DOHH2 (cell line): Measurements from ENCODE around the gene OSBPL1A.

Experiments used
- H3F3A ChIP-seq: fragments of 200-600 bp; sonication (generic), shearing (Covaris generic); 2 replicates; pipeline ENCODE4 v1.6.0; 2016; ENCODE audit warnings: antibody characterized with exemption, mild to moderate bottlenecking; ENCODE audit not compliant: control insufficient read depth, insufficient read depth
- H3K27ac ChIP-seq: fragments of 200-600 bp; sonication (generic); 2 replicates; pipeline ENCODE4 v1.5.1; 2014; ENCODE audit warnings: low read depth, mild to moderate bottlenecking, low read length, moderate library complexity
- H3K27me3 ChIP-seq: fragments of 200-600 bp; sonication (generic); 2 replicates; pipeline ENCODE4 v1.6.1; 2014; ENCODE audit warnings: mild to moderate bottlenecking, low read length, mixed read lengths; ENCODE audit not compliant: control insufficient read depth
- H3K36me3 ChIP-seq: fragments of 200-600 bp; sonication (generic); 2 replicates; pipeline ENCODE4 v1.6.1; 2014; ENCODE audit warnings: mild to moderate bottlenecking, low read length, moderate library complexity, mixed read lengths; ENCODE audit not compliant: control insufficient read depth
- H3K4me1 ChIP-seq: fragments of 200-600 bp; sonication (generic); 2 replicates; pipeline ENCODE4 v1.6.1; 2014; ENCODE audit warnings: mild to moderate bottlenecking, low read length, mixed read lengths; ENCODE audit not compliant: control insufficient read depth
- H3K4me2 ChIP-seq: fragments of 200-600 bp; sonication (generic); 2 replicates; pipeline ENCODE4 v1.6.0; 2014; ENCODE audit warnings: mild to moderate bottlenecking, low read length, moderate library complexity
- H3K4me3 ChIP-seq: fragments of 200-600 bp; sonication (generic); 2 replicates; pipeline ENCODE4 v1.5.1; 2014; ENCODE audit warnings: mild to moderate bottlenecking, low read length, mixed read lengths
- H3K79me2 ChIP-seq: fragments of 200-600 bp; sonication (generic); 2 replicates; pipeline ENCODE4 v1.6.1; 2014; ENCODE audit warnings: mild to moderate bottlenecking, low read length, mixed read lengths; ENCODE audit not compliant: control insufficient read depth
- H3K9me2 ChIP-seq: fragments of 200-600 bp; sonication (generic); replicated peaks from 2 replicates; pipeline ENCODE4 v1.6.1; 2014; ENCODE audit warnings: mild to moderate bottlenecking, low read length, mixed read lengths; ENCODE audit not compliant: control insufficient read depth
- H3K9me3 ChIP-seq: fragments of 200-600 bp; sonication (generic); 2 replicates; pipeline ENCODE4 v1.6.1; 2014; ENCODE audit warnings: antibody characterized with exemption, low read length, mixed read lengths; ENCODE audit not compliant: control insufficient read depth, insufficient read depth
- H4K20me1 ChIP-seq: fragments of 200-600 bp; sonication (generic); 2 replicates; pipeline ENCODE4 v1.6.0; 2014; ENCODE audit warnings: low read depth, mild to moderate bottlenecking, antibody characterized with exemption, low read length, moderate library complexity; ENCODE audit not compliant: control insufficient read depth, insufficient read depth
- EZH2phosphoT487 ChIP-seq: fragments of 200-600 bp; sonication (generic); IDR thresholded peaks from 2 replicates; pipeline ENCODE4 v1.6.1; 2017; ENCODE audit warnings: borderline replicate concordance, mild to moderate bottlenecking, antibody characterized with exemption, low read length, moderate library complexity, mixed read lengths
- TF ChIP-seq, protein P1 (sequence below): fragments of 200-600 bp; sonication (generic); IDR thresholded peaks from one replicate; pipeline ENCODE4 v1.5.1; 2014; ENCODE audit warnings: antibody characterized with exemption, mild to moderate bottlenecking, low read depth, low read length; ENCODE audit not compliant: poor library complexity, severe bottlenecking

The OSBPL1A gene

GRCh38 chr18:24293254-24293653, 104.4 kb downstream of the OSBPL1A start:
- H3K9me3 ChIP-seq = no peaks in the 10 kb centered on the region
- no peak overlapping the region for H3K27ac ChIP-seq
- H3F3A ChIP-seq = no peaks in the 10 kb centered on the region
- H3K9me2 ChIP-seq = no peaks in the 10 kb centered on the region
- no peaks in the 10 kb centered on the region for H4K20me1 ChIP-seq
- H3K27me3 ChIP-seq = no peaks in the 10 kb centered on the region
- H3K36me3 ChIP-seq = no peaks in the 10 kb centered on the region
- no peak overlapping the region for H3K4me3 ChIP-seq
- H3K4me1 ChIP-seq = no peaks in the 10 kb centered on the region
- no peak overlapping the region for H3K4me2 ChIP-seq
- H3K79me2 ChIP-seq = no peaks in the 10 kb centered on the region
- no peak for TF ChIP-seq EZH2phosphoT487
- TF ChIP-seq, protein P1, sequence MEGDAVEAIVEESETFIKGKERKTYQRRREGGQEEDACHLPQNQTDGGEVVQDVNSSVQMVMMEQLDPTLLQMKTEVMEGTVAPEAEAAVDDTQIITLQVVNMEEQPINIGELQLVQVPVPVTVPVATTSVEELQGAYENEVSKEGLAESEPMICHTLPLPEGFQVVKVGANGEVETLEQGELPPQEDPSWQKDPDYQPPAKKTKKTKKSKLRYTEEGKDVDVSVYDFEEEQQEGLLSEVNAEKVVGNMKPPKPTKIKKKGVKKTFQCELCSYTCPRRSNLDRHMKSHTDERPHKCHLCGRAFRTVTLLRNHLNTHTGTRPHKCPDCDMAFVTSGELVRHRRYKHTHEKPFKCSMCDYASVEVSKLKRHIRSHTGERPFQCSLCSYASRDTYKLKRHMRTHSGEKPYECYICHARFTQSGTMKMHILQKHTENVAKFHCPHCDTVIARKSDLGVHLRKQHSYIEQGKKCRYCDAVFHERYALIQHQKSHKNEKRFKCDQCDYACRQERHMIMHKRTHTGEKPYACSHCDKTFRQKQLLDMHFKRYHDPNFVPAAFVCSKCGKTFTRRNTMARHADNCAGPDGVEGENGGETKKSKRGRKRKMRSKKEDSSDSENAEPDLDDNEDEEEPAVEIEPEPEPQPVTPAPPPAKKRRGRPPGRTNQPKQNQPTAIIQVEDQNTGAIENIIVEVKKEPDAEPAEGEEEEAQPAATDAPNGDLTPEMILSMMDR = no peak

GRCh38 chr18:24278591-24278990, 119.0 kb downstream of the OSBPL1A start:
- H3K9me3 ChIP-seq = no peaks in the 10 kb centered on the region
- no peaks in the 10 kb centered on the region for H3K4me1 ChIP-seq
- H3K4me3 ChIP-seq = no peak overlapping the region
- no peak overlapping the region for H3K27ac ChIP-seq
- TF ChIP-seq, protein P1 = no peak
- no peak for TF ChIP-seq EZH2phosphoT487
- no peaks in the 10 kb centered on the region for H3K36me3 ChIP-seq
- H3K79me2 ChIP-seq = no peaks in the 10 kb centered on the region
- no peaks in the 10 kb centered on the region for H4K20me1 ChIP-seq
- H3F3A ChIP-seq = no peaks in the 10 kb centered on the region
- no peak overlapping the region for H3K4me2 ChIP-seq
- no peaks in the 10 kb centered on the region for H3K27me3 ChIP-seq
- H3K9me2 ChIP-seq = no peaks in the 10 kb centered on the region

DNA sequence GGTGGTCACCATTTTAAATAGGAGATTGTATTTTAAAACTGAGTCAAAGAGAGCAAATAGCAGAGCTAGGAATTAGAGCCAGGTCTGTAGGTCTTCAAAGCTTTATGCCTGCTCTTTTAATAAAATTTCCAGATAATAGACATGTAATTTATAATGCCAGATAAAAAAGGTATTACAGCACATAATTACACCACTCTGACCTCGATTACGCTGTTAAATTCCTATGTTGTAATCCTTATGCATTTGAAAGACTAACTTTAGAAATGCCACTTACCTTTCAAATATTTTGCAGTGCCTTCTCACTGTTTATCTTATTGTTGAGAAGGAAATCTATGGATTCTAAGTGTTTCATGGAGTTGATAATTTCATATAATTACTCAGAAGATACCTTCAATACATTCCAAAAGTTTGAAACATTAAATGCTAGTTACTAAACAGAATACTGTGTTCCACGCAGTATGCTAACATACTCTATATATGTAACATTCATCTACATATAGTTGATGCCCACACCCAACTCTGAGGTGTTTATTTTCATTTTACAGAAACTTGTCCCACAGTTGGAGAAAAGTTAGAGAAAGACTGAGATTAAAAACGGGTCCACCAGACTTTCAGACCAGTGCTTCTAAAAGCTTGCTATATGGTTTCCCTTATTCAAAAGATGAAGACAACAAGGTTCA, 120.0 kb downstream of the OSBPL1A start:
- H3K4me2 ChIP-seq = no peak overlapping the region
- TF ChIP-seq, protein P1 = no peak
- no peak for TF ChIP-seq EZH2phosphoT487
- no peaks in the 10 kb centered on the region for H3K79me2 ChIP-seq
- H3K9me2 ChIP-seq = no peaks in the 10 kb centered on the region
- no peak overlapping the region for H3K27ac ChIP-seq
- no peaks in the 10 kb centered on the region; the same call in 1 of the 2 replicates for H3K27me3 ChIP-seq
- no peaks in the 10 kb centered on the region for H3F3A ChIP-seq
- no peaks in the 10 kb centered on the region for H4K20me1 ChIP-seq
- H3K4me3 ChIP-seq = no peak overlapping the region
- no peaks in the 10 kb centered on the region for H3K4me1 ChIP-seq
- H3K9me3 ChIP-seq = no peaks in the 10 kb centered on the region
- H3K36me3 ChIP-seq = no peaks in the 10 kb centered on the region
